CD4-positive, alpha-beta T cell (primary cell): ENCODE measurements around the gene COPG1. TPM values are rescaled to one million over a fixed set of nuclear protein-coding genes. Genes with fewer than 3 reads are reported as not detected.

Experiments
- ATAC-seq: fragments of 200-7000 bp; cut with Tn5 transposase; one replicate; pipeline ENCODE4 v1.10.0; 2022; ENCODE audit warnings: mild to moderate bottlenecking; ENCODE audit not compliant: poor library complexity
- CTCF ChIA-PET: fragments of 350-600 bp; sonication (Branson Sonifier 250); formaldehyde crosslinking; loops from one replicate; lab custom pipeline; 2021; ENCODE audit warnings: antibody characterized with exemption, inconsistent platforms; lab: Charles Lee
- POLR2A ChIA-PET: fragments of 350-600 bp; sonication (Branson Sonifier 250); formaldehyde crosslinking; loops from one replicate; lab custom pipeline; 2021; ENCODE audit warnings: antibody characterized with exemption, inconsistent platforms; lab: Charles Lee
- DNase-seq, 14 experiments: peaks; one replicate each; pipeline ENCODE4 v3.0.0-alpha.2; 2013 to 2020; ENCODE audit warnings: mixed read lengths in 2 of 14
- H3K27ac ChIP-seq, 2 donors: one replicate each; pipeline versions ENCODE4 v1.5.1 to v1.7.0; 2013; ENCODE audit warnings: low read length in 2 of 2, low read depth in 1 of 2, mild to moderate bottlenecking in 1 of 2
- H3K27me3 ChIP-seq, 2 experiments: 1 replicate in 1 of 2; 2 replicates in 1 of 2; pipeline versions ENCODE4 v1.6.1 to v1.7.0; 2013; ENCODE audit warnings: low read length in 2 of 2, control low read depth in 1 of 2, mild to moderate bottlenecking in 1 of 2, moderate library complexity in 1 of 2; ENCODE audit not compliant: insufficient read depth in 2 of 2, control insufficient read depth in 1 of 2
- H3K36me3 ChIP-seq: one replicate; pipeline ENCODE4 v1.6.1; 2013; ENCODE audit warnings: low read length, control low read depth; ENCODE audit not compliant: insufficient read depth
- H3K4me1 ChIP-seq: one replicate; pipeline ENCODE4 v1.6.1; 2013; ENCODE audit warnings: low read length, control low read depth; ENCODE audit not compliant: insufficient read depth
- H3K4me3 ChIP-seq: one replicate; pipeline ENCODE4 v1.5.1; 2013; ENCODE audit warnings: mild to moderate bottlenecking, low read length, moderate library complexity
- H3K9me3 ChIP-seq, 2 experiments: 1 replicate in 1 of 2; 2 replicates in 1 of 2; pipeline versions ENCODE4 v1.6.1 to v1.7.0; 2013; ENCODE audit warnings: low read length in 2 of 2, mild to moderate bottlenecking in 2 of 2, control low read depth in 1 of 2, moderate library complexity in 1 of 2; ENCODE audit not compliant: control insufficient read depth in 1 of 2, insufficient read depth in 1 of 2
- H3K27ac Mint-ChIP-seq: one replicate; pipeline ENCODE4 v1.8.0; 2020; ENCODE audit warnings: mixed read lengths
- H3K27me3 Mint-ChIP-seq: one replicate; pipeline ENCODE4 v1.8.0; 2021; ENCODE audit warnings: mixed read lengths
- H3K36me3 Mint-ChIP-seq: one replicate; pipeline ENCODE4 v1.8.0; 2021; ENCODE audit warnings: low read depth, mixed read lengths
- H3K4me1 Mint-ChIP-seq: one replicate; pipeline ENCODE4 v1.8.0; 2021; ENCODE audit warnings: low read depth, mixed read lengths
- H3K4me3 Mint-ChIP-seq: one replicate; pipeline ENCODE4 v1.8.0; 2020; ENCODE audit warnings: mild to moderate bottlenecking, mixed read lengths
- H3K9me3 Mint-ChIP-seq: one replicate; pipeline ENCODE4 v1.8.0; 2020; ENCODE audit warnings: mixed read lengths
- intact Hi-C, 2 experiments: fragments of 100-400 bp; cut with DNase I in 1 of 2; cut with micrococcal nuclease in 1 of 2; formaldehyde crosslinking; loops; one replicate each; pipeline versions ENCODE4 v1.15.1 to v1.9.0; 2023 to 2025; cut with DNase I, micrococcal nuclease
- total RNA-seq, 174 experiments: library from RNA in 2 of 174; stranded (reverse) in 2 of 174; gene quantifications; one replicate each; pipeline ENCODE4 v1.2.3 and lab custom pipeline; 2021 to 2026
- TF ChIP-seq, protein P1 (sequence below): fragments of 200-600 bp; IDR thresholded peaks from one replicate; pipeline ENCODE4 v1.8.0; 2022; ENCODE audit warnings: antibody characterized with exemption, mild to moderate bottlenecking

COPG1 gene
- total RNA-seq, 2 experiments from 2014 or later: 77.7 to 79.3 TPM

DNA sequence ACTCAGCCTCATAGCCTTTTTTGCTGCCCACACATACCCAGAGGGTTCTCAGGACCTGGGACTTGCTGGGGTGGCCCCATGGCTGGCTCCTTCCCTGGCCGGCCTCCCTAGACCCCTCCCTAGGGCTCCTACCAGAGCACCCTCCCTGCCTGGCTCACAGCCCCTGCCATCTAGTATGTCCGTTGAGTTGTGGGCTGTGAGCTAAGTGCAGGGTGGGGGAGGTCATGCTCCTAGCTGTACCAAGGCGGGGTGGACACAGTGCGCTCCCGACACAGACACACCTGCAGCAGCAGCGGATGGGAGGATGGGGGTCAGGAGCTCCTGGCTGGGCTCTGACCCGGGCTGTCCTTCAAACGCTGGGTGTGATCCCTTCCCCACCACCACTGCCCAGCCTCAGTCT lies 70.9 kb downstream of the COPG1 start:
- intact Hi-C loops: no loop called here

GRCh38 chr3:129320825-129321487 lies 71.5 kb downstream of the COPG1 start:
- ATAC-seq (no peak), DNase-seq (no peak)
- no peaks in the 10 kb centered on the region for H3K27me3 ChIP-seq
- H3K9me3 Mint-ChIP-seq: no peaks in the 10 kb centered on the region
- intact Hi-C loops: no loop called here
- H3K27ac Mint-ChIP-seq: no peak overlapping the region
- H3K4me1 Mint-ChIP-seq: no peaks in the 10 kb centered on the region
- H3K36me3 Mint-ChIP-seq: peaks cover 3% of the 10 kb centered on the region
- no peak overlapping the region for H3K27ac ChIP-seq
- H3K4me3 ChIP-seq: no peak overlapping the region
- CTCF ChIA-PET: no interaction called here
- TF ChIP-seq, protein P1, sequence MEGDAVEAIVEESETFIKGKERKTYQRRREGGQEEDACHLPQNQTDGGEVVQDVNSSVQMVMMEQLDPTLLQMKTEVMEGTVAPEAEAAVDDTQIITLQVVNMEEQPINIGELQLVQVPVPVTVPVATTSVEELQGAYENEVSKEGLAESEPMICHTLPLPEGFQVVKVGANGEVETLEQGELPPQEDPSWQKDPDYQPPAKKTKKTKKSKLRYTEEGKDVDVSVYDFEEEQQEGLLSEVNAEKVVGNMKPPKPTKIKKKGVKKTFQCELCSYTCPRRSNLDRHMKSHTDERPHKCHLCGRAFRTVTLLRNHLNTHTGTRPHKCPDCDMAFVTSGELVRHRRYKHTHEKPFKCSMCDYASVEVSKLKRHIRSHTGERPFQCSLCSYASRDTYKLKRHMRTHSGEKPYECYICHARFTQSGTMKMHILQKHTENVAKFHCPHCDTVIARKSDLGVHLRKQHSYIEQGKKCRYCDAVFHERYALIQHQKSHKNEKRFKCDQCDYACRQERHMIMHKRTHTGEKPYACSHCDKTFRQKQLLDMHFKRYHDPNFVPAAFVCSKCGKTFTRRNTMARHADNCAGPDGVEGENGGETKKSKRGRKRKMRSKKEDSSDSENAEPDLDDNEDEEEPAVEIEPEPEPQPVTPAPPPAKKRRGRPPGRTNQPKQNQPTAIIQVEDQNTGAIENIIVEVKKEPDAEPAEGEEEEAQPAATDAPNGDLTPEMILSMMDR: no peak
- no peak overlapping the region for H3K4me3 Mint-ChIP-seq
- no peaks in the 10 kb centered on the region for H3K9me3 ChIP-seq
- POLR2A ChIA-PET: interaction anchor here (0.5 kb wide), 1 partner anchor 656 kb away, joined by 3 read pairs; no protein-coding TSS in a partner anchor
- H3K27me3 Mint-ChIP-seq: no peaks in the 10 kb centered on the region
- no peaks in the 10 kb centered on the region for H3K36me3 ChIP-seq
- peaks cover 12% of the 10 kb centered on the region for H3K4me1 ChIP-seq

More for the DNA sequence above, 70.9 kb downstream of the COPG1 start:
- H3K9me3 ChIP-seq: no peaks in the 10 kb centered on the region
- Mint-ChIP-seq H3K36me3 (peaks cover 9% of the 10 kb centered on the region), H3K27ac (no peak overlapping the region), H3K4me1 (no peaks in the 10 kb centered on the region), H3K4me3 (peak overlapping the region; percentile 55), H3K9me3 (no peaks in the 10 kb centered on the region), H3K27me3 (no peaks in the 10 kb centered on the region)
- CTCF ChIA-PET: no interaction called here
- ATAC-seq (no peak), DNase-seq (no peak)
- TF ChIP-seq, protein P1: no peak
- no peak overlapping the region for H3K4me3 ChIP-seq
- H3K27ac ChIP-seq: no peak overlapping the region
- no peaks in the 10 kb centered on the region for H3K27me3 ChIP-seq
- POLR2A ChIA-PET: no interaction called here
- peaks cover 12% of the 10 kb centered on the region for H3K4me1 ChIP-seq
- H3K36me3 ChIP-seq: no peaks in the 10 kb centered on the region

- TF ChIP-seq, protein P1: no peak
- H3K27ac Mint-ChIP-seq: no peak overlapping the region
- no peaks in the 10 kb centered on the region for H3K36me3 Mint-ChIP-seq
- intact Hi-C loops: no loop called here
- no peak for ATAC-seq
- no peak overlapping the region for H3K4me3 Mint-ChIP-seq
- Histone ChIP-seq H3K9me3 (no peaks in the 10 kb centered on the region), H3K36me3 (no peaks in the 10 kb centered on the region), H3K27ac (no peak overlapping the region), H3K4me1 (peaks cover 8% of the 10 kb centered on the region), H3K27me3 (no peaks in the 10 kb centered on the region), H3K4me3 (no peak overlapping the region)
- H3K27me3 Mint-ChIP-seq: no peaks in the 10 kb centered on the region
- ChIA-PET CTCF (no interaction called here), POLR2A (interaction anchor here (0.8 kb wide), 1 partner anchor 138 kb away, joined by 3 read pairs; no protein-coding TSS in a partner anchor)
- H3K4me1 Mint-ChIP-seq: no peaks in the 10 kb centered on the region
- no peak for DNase-seq
- no peaks in the 10 kb centered on the region for H3K9me3 Mint-ChIP-seq
These were observed 72.5 kb downstream of the COPG1 start for GRCh38 chr3:129321887-129322286.
